HT1080 (cell line): ENCODE results near the gene GCSH. TPM values are rescaled to one million over a fixed set of nuclear protein-coding genes. Genes with fewer than 3 reads are reported as not detected.
A peak's percentile ranks its signal among the peaks of the same experiment; 100 is the strongest.

Source experiments
- DNase-seq: peaks from one replicate; pipeline ENCODE4 v3.0.0-alpha.2; 2015; ENCODE audit warnings: low read depth
- small RNA-seq: library from RNA; depleted of rRNA; stranded (forward); fragments of <200 nt; gene quantifications from one replicate; pipeline ENCODE3, GENCODE V24; 2014
- total RNA-seq: library from RNA; depleted of rRNA; stranded (reverse); fragments of >200 nt; shearing (Covaris generic); gene quantifications from 2 replicates; pipeline ENCODE4 v1.2.3, GENCODE V29; 2014; rRNA removed

The GCSH gene
- total RNA-seq, 1 experiment from 2014 or later = 47.4 TPM

- DNase-seq = no peak
These were observed 42.4 kb downstream of the GCSH start for GRCh38 chr16:81053761-81054160.

GRCh38 chr16:81042821-81043220 is 53.4 kb downstream of the GCSH start:
- DNase-seq = no peak

GRCh38 chr16:81041696-81042095 is 54.5 kb downstream of the GCSH start:
- no peak for DNase-seq

- no peak for DNase-seq
These were observed 55.4 kb downstream of the GCSH start for GRCh38 chr16:81040842-81041241.

GRCh38 chr16:81040131-81040530 is 56.1 kb downstream of the GCSH start:
- DNase-seq = no peak

- no peak for DNase-seq
These were observed 59.3 kb downstream of the GCSH start for GRCh38 chr16:81036751-81037350.

GRCh38 chr16:81035975-81036750 is 60.0 kb downstream of the GCSH start:
- DNase-seq = no peak

GRCh38 chr16:81035398-81035974 is 60.7 kb downstream of the GCSH start, which contains the start of gene ATMIN:
Gene ATMIN, plus strand, starts transcription at chr16:81035842. Its CDS starts 29 bp downstream, at chr16:81035871.
- peak; percentile 63 for DNase-seq

Small RNAs within 50 kb of the gene (small RNA-seq; reads per million reads assigned to genes)
- not detected for gene AC092718.3
- gene RNU6-1191P = not detected

Other genes with a start within 250 kb of the GCSH start
- 110 and 119 TPM in 2 replicates for gene CMC2, start 89.5 kb downstream of the GCSH start, total RNA-seq
- 67.4 and 76.5 TPM in 2 replicates for gene CENPN, start 89.2 kb downstream of the GCSH start, total RNA-seq
- gene ATMIN, start 60.6 kb downstream of the GCSH start, total RNA-seq = 34.7 and 35.2 TPM in 2 replicates
- gene C16orf46, start 19.2 kb downstream of the GCSH start, total RNA-seq = not detected in 2 replicates
- not detected in 2 replicates for gene BCO1, start 142.3 kb upstream of the GCSH start, total RNA-seq
- gene GAN, start 218.6 kb upstream of the GCSH start, total RNA-seq = 5.0 and 5.5 TPM in 2 replicates